GM23338 (cell line): Measurements from ENCODE around the gene SLC25A13. TPM values are rescaled to one million over a fixed set of nuclear protein-coding genes. Genes with fewer than 3 reads are reported as not detected.

Experiments used
- ATAC-seq: fragments of 200-7000 bp; cut with Tn5 transposase; 3 replicates; pipeline ENCODE4 v1.9.1; 2020
- DNase-seq: peaks from one replicate; pipeline ENCODE4 v3.0.0-alpha.2; 2015; ENCODE audit warnings: low spot score
- H2AFZ ChIP-seq: fragments of 200-600 bp; sonication (generic); 2 replicates; pipeline ENCODE4 v1.8.0; 2016; ENCODE audit warnings: antibody characterized with exemption, mild to moderate bottlenecking, moderate library complexity
- H3F3A ChIP-seq: fragments of 200-600 bp; sonication (generic); replicated peaks from 2 replicates; pipeline ENCODE4 v1.8.0; 2017; ENCODE audit warnings: antibody characterized with exemption, mixed run types, low read depth
- H3K27ac ChIP-seq: fragments of 200-600 bp; sonication (generic); 2 replicates; pipeline ENCODE4 v1.6.1; 2016; ENCODE audit warnings: low read depth
- H3K27me3 ChIP-seq: fragments of 200-600 bp; sonication (generic); 2 replicates; pipeline ENCODE4 v1.8.0; 2016; ENCODE audit warnings: mild to moderate bottlenecking, mixed run types, moderate library complexity; ENCODE audit not compliant: insufficient read depth
- H3K36me3 ChIP-seq: fragments of 200-600 bp; sonication (generic); 2 replicates; pipeline ENCODE4 v1.8.0; 2016; ENCODE audit warnings: mild to moderate bottlenecking; ENCODE audit not compliant: insufficient read depth
- H3K4me1 ChIP-seq: fragments of 200-600 bp; sonication (generic); 2 replicates; pipeline ENCODE4 v1.8.0; 2016; ENCODE audit warnings: mild to moderate bottlenecking, moderate library complexity; ENCODE audit not compliant: insufficient read depth
- H3K4me2 ChIP-seq: fragments of 200-600 bp; sonication (generic); 2 replicates; pipeline ENCODE4 v1.7.1; 2017; ENCODE audit warnings: mixed run types
- H3K4me3 ChIP-seq: fragments of 200-600 bp; sonication (generic); 2 replicates; pipeline ENCODE4 v1.6.1; 2016; ENCODE audit warnings: mixed run types
- H3K79me2 ChIP-seq: fragments of 200-600 bp; sonication (generic); replicated peaks from 2 replicates; pipeline ENCODE4 v1.8.0; 2017; ENCODE audit warnings: mild to moderate bottlenecking; ENCODE audit not compliant: insufficient read depth
- H3K9me2 ChIP-seq: fragments of 200-600 bp; sonication (generic); 2 replicates; pipeline ENCODE4 v1.8.0; 2017; ENCODE audit not compliant: insufficient read depth
- H4K20me1 ChIP-seq: fragments of 200-600 bp; sonication (generic); replicated peaks from 2 replicates; pipeline ENCODE4 v1.8.0; 2017; ENCODE audit warnings: mild to moderate bottlenecking; ENCODE audit not compliant: insufficient read depth
- H3K27ac Mint-ChIP-seq: 2 replicates; pipeline ENCODE4 v1.8.0; 2020; ENCODE audit warnings: inconsistent platforms, mild to moderate bottlenecking, moderate library complexity, mixed read lengths
- H3K27me3 Mint-ChIP-seq: 3 replicates; pipeline ENCODE4 v1.8.0; 2022; ENCODE audit warnings: low read depth, mild to moderate bottlenecking, moderate library complexity, mixed read lengths, inconsistent platforms; ENCODE audit not compliant: insufficient read depth, poor library complexity
- H3K36me3 Mint-ChIP-seq: 3 replicates; pipeline ENCODE4 v1.8.0; 2021; ENCODE audit warnings: low read depth, mild to moderate bottlenecking, inconsistent platforms, moderate library complexity, mixed read lengths
- H3K4me1 Mint-ChIP-seq: 3 replicates; pipeline ENCODE4 v1.8.0; 2020; ENCODE audit warnings: mild to moderate bottlenecking, inconsistent platforms, mixed read lengths
- H3K4me3 Mint-ChIP-seq: 3 replicates; pipeline ENCODE4 v1.8.0; 2021; ENCODE audit warnings: moderate library complexity, mild to moderate bottlenecking, inconsistent platforms, mixed read lengths
- H3K9me3 Mint-ChIP-seq: 3 replicates; pipeline ENCODE4 v1.8.0; 2020; ENCODE audit warnings: moderate library complexity, mild to moderate bottlenecking, inconsistent platforms, mixed read lengths
- CREB1 ChIP-seq: fragments of 250-450 bp; sonication (Bioruptor Pico); IDR thresholded peaks from 2 replicates; pipeline ENCODE4 v1.5.0; 2020; ENCODE audit warnings: low read depth, mild to moderate bottlenecking, moderate library complexity
- CTCF ChIP-seq, 2 experiments: fragments of 200-600 bp in 1 of 2; sonication (generic) in 1 of 2; conservative IDR thresholded peaks; 2 replicates each; pipeline versions ENCODE4 v1.5.1 to v1.6.1; 2016 to 2017; ENCODE audit warnings: antibody characterized with exemption in 2 of 2, low read depth in 2 of 2, mild to moderate bottlenecking in 2 of 2, moderate library complexity in 1 of 2
- EZH2 ChIP-seq: fragments of 200-600 bp; sonication (generic); IDR thresholded peaks from one replicate; pipeline ENCODE4 v1.8.0; 2017; ENCODE audit warnings: antibody characterized with exemption, mild to moderate bottlenecking, low read depth; ENCODE audit not compliant: unreplicated experiment
- EZH2phosphoT487 ChIP-seq: fragments of 200-600 bp; sonication (generic); IDR thresholded peaks from one replicate; pipeline ENCODE4 v1.8.1; 2018; ENCODE audit warnings: antibody characterized with exemption; ENCODE audit not compliant: unreplicated experiment
- JUNB ChIP-seq: IDR thresholded peaks from one replicate; pipeline ENCODE4 v1.6.1; 2016; ENCODE audit warnings: antibody characterized with exemption; ENCODE audit not compliant: unreplicated experiment
- NANOG ChIP-seq: IDR thresholded peaks from 2 replicates; pipeline ENCODE4 v1.6.1; 2016; ENCODE audit warnings: antibody characterized with exemption, borderline replicate concordance
- POLR2AphosphoS5 ChIP-seq: IDR thresholded peaks from 2 replicates; pipeline ENCODE4 v1.6.1; 2016; ENCODE audit warnings: antibody characterized with exemption, low read depth
- STAT1 ChIP-seq: IDR thresholded peaks from one replicate; pipeline ENCODE4 v1.6.1; 2016; ENCODE audit warnings: antibody characterized with exemption; ENCODE audit not compliant: unreplicated experiment
- ZNF114 ChIP-seq: fragments of 250-450 bp; sonication (Bioruptor Pico); IDR thresholded peaks from 2 replicates; pipeline ENCODE4 v1.5.0; 2020; ENCODE audit warnings: mild to moderate bottlenecking, moderate library complexity
- ZNF331 ChIP-seq: fragments of 250-450 bp; sonication (Bioruptor Pico); IDR thresholded peaks from 2 replicates; pipeline ENCODE4 v1.5.0; 2020; ENCODE audit warnings: low read depth, mild to moderate bottlenecking, moderate library complexity
- polyA plus RNA-seq: library from polyadenylated mRNA; unstranded; fragments of >200 nt; fragmentation: Nextera tagmentation; extraction: Ambion mirVana; gene quantifications from 2 replicates; pipeline ENCODE4 v1.2.1, GENCODE V29; 2016
- total RNA-seq: library from RNA; depleted of rRNA; stranded (reverse); fragments of >200 nt; shearing (Covaris generic); gene quantifications from 2 replicates; pipeline ENCODE4 v1.2.3, GENCODE V29; 2014
- TF ChIP-seq, protein P1 (sequence below): fragments of 250-450 bp; sonication (Bioruptor Pico); IDR thresholded peaks from 2 replicates; pipeline ENCODE4 v1.5.0; 2020; ENCODE audit warnings: mild to moderate bottlenecking, moderate library complexity
- TF ChIP-seq, protein P2 (sequence below): IDR thresholded peaks from 2 replicates; pipeline ENCODE4 v1.6.1; 2016; ENCODE audit warnings: antibody characterized with exemption
- TF ChIP-seq, protein P3 (sequence below): IDR thresholded peaks from one replicate; pipeline ENCODE4 v1.6.1; 2018; ENCODE audit warnings: antibody characterized with exemption; ENCODE audit not compliant: unreplicated experiment

SLC25A13 gene
- total and polyA plus RNA-seq, 2 experiments from 2014 or later: 51.1 to 84.6 TPM

DNA sequence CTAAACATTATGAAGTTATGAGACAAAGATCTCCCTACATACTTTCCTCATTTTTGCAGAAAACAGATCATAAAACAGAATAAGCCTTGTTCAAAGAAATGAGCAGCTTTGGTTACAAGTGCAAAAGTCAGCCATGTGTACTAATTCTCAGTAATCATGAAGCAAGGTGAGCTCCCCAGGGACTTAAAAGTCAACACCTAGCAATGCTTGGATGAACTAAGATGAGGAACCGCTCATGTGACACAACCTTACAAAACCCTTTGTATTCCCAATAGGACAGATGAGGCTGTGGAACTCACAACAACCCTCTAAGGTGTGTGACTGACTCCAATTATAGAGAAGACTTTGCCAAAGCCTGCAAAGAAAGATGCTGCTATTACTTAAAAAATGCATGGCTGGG, 154.5 kb downstream of the SLC25A13 start:
- no peak overlapping the region for H3K27ac Mint-ChIP-seq
- peaks cover 13% of the 10 kb centered on the region; the same call in 1 of the 2 replicates for H4K20me1 ChIP-seq
- H3K27me3 Mint-ChIP-seq: no peaks in the 10 kb centered on the region
- DNase-seq (no peak), ATAC-seq (no peak)
- H2AFZ ChIP-seq: no peak overlapping the region
- H3K27me3 ChIP-seq: no peaks in the 10 kb centered on the region
- peaks cover 9% of the 10 kb centered on the region; the same call in 2 of the 3 replicates for H3K36me3 Mint-ChIP-seq
- H3K4me3 ChIP-seq: no peak overlapping the region
- H3K4me1 ChIP-seq: peaks cover 4% of the 10 kb centered on the region; the same call in 1 of the 2 replicates
- no peaks in the 10 kb centered on the region for H3K9me3 Mint-ChIP-seq
- H3K27ac ChIP-seq: no peak overlapping the region
- 0 out of 2 replicates have a peak, but pooled peaks cover 3% of the 10 kb centered on the region for H3K36me3 ChIP-seq
- TF ChIP-seq, protein P1, sequence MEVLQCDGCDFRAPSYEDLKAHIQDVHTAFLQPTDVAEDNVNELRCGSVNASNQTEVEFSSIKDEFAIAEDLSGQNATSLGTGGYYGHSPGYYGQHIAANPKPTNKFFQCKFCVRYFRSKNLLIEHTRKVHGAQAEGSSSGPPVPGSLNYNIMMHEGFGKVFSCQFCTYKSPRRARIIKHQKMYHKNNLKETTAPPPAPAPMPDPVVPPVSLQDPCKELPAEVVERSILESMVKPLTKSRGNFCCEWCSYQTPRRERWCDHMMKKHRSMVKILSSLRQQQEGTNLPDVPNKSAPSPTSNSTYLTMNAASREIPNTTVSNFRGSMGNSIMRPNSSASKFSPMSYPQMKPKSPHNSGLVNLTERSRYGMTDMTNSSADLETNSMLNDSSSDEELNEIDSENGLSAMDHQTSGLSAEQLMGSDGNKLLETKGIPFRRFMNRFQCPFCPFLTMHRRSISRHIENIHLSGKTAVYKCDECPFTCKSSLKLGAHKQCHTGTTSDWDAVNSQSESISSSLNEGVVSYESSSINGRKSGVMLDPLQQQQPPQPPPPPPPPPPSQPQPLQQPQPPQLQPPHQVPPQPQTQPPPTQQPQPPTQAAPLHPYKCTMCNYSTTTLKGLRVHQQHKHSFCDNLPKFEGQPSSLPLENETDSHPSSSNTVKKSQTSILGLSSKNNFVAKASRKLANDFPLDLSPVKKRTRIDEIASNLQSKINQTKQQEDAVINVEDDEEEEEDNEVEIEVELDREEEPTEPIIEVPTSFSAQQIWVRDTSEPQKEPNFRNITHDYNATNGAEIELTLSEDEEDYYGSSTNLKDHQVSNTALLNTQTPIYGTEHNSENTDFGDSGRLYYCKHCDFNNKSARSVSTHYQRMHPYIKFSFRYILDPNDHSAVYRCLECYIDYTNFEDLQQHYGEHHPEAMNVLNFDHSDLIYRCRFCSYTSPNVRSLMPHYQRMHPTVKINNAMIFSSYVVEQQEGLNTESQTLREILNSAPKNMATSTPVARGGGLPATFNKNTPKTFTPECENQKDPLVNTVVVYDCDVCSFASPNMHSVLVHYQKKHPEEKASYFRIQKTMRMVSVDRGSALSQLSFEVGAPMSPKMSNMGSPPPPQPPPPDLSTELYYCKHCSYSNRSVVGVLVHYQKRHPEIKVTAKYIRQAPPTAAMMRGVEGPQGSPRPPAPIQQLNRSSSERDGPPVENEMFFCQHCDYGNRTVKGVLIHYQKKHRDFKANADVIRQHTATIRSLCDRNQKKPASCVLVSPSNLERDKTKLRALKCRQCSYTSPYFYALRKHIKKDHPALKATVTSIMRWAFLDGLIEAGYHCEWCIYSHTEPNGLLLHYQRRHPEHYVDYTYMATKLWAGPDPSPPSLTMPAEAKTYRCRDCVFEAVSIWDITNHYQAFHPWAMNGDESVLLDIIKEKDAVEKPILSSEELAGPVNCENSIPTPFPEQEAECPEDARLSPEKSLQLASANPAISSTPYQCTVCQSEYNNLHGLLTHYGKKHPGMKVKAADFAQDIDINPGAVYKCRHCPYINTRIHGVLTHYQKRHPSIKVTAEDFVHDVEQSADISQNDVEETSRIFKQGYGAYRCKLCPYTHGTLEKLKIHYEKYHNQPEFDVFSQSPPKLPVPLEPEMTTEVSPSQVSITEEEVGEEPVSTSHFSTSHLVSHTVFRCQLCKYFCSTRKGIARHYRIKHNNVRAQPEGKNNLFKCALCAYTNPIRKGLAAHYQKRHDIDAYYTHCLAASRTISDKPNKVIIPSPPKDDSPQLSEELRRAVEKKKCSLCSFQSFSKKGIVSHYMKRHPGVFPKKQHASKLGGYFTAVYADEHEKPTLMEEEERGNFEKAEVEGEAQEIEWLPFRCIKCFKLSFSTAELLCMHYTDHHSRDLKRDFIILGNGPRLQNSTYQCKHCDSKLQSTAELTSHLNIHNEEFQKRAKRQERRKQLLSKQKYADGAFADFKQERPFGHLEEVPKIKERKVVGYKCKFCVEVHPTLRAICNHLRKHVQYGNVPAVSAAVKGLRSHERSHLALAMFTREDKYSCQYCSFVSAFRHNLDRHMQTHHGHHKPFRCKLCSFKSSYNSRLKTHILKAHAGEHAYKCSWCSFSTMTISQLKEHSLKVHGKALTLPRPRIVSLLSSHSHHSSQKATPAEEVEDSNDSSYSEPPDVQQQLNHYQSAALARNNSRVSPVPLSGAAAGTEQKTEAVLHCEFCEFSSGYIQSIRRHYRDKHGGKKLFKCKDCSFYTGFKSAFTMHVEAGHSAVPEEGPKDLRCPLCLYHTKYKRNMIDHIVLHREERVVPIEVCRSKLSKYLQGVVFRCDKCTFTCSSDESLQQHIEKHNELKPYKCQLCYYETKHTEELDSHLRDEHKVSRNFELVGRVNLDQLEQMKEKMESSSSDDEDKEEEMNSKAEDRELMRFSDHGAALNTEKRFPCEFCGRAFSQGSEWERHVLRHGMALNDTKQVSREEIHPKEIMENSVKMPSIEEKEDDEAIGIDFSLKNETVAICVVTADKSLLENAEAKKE (CRISPR knock-in tag): no peak
- TF ChIP-seq ZNF114 (CRISPR knock-in tag): no peak
- TF ChIP-seq, protein P2, sequence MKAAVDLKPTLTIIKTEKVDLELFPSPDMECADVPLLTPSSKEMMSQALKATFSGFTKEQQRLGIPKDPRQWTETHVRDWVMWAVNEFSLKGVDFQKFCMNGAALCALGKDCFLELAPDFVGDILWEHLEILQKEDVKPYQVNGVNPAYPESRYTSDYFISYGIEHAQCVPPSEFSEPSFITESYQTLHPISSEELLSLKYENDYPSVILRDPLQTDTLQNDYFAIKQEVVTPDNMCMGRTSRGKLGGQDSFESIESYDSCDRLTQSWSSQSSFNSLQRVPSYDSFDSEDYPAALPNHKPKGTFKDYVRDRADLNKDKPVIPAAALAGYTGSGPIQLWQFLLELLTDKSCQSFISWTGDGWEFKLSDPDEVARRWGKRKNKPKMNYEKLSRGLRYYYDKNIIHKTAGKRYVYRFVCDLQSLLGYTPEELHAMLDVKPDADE: no peak
- no peak for TF ChIP-seq EZH2phosphoT487
- TF ChIP-seq CTCF (conservative IDR thresholded peaks at IDR 0.05; ENCODE audit: low read depth in 2 of 2): no peak
- TF ChIP-seq JUNB: no peak
- TF ChIP-seq ZNF331 (CRISPR knock-in tag): no peak
- TF ChIP-seq CREB1: no peak
- no peak for TF ChIP-seq STAT1
- TF ChIP-seq NANOG: no peak
- TF ChIP-seq, protein P3, sequence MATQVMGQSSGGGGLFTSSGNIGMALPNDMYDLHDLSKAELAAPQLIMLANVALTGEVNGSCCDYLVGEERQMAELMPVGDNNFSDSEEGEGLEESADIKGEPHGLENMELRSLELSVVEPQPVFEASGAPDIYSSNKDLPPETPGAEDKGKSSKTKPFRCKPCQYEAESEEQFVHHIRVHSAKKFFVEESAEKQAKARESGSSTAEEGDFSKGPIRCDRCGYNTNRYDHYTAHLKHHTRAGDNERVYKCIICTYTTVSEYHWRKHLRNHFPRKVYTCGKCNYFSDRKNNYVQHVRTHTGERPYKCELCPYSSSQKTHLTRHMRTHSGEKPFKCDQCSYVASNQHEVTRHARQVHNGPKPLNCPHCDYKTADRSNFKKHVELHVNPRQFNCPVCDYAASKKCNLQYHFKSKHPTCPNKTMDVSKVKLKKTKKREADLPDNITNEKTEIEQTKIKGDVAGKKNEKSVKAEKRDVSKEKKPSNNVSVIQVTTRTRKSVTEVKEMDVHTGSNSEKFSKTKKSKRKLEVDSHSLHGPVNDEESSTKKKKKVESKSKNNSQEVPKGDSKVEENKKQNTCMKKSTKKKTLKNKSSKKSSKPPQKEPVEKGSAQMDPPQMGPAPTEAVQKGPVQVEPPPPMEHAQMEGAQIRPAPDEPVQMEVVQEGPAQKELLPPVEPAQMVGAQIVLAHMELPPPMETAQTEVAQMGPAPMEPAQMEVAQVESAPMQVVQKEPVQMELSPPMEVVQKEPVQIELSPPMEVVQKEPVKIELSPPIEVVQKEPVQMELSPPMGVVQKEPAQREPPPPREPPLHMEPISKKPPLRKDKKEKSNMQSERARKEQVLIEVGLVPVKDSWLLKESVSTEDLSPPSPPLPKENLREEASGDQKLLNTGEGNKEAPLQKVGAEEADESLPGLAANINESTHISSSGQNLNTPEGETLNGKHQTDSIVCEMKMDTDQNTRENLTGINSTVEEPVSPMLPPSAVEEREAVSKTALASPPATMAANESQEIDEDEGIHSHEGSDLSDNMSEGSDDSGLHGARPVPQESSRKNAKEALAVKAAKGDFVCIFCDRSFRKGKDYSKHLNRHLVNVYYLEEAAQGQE: no peak
- TF ChIP-seq POLR2AphosphoS5: no peak
- TF ChIP-seq EZH2: no peak
- no peak overlapping the region for H3K4me2 ChIP-seq
- no peaks in the 10 kb centered on the region for H3K79me2 ChIP-seq
- H3K4me1 Mint-ChIP-seq: peaks cover 10% of the 10 kb centered on the region
- no peak overlapping the region for H3K4me3 Mint-ChIP-seq
- H3F3A ChIP-seq: no peaks in the 10 kb centered on the region
- H3K9me2 ChIP-seq: 0 out of 2 replicates have a peak, but pooled peaks cover 6% of the 10 kb centered on the region
